HepG2 (cell line): ENCODE results near the gene LRRC25. TPM values are rescaled to one million over a fixed set of nuclear protein-coding genes. Genes with fewer than 3 reads are reported as not detected.

Experiments
- ARHGAP35 ChIP-seq: sonication (generic); formaldehyde crosslinking; IDR thresholded peaks from 2 replicates; pipeline ENCODE4 v1.9.0; 2022; ENCODE audit warnings: mild to moderate bottlenecking, inconsistent platforms, moderate library complexity, missing genetic modification reagents, borderline replicate concordance
- CBX5 ChIP-seq: sonication (generic); formaldehyde crosslinking; IDR thresholded peaks from 2 replicates; pipeline ENCODE4 v1.4.0; 2020; ENCODE audit warnings: missing genetic modification reagents, borderline replicate concordance
- ETV6 ChIP-seq: sonication (generic); formaldehyde crosslinking; conservative IDR thresholded peaks from 2 replicates; pipeline ENCODE4 v1.4.0; 2020; ENCODE audit warnings: missing genetic modification reagents
- FOSL2 ChIP-seq: sonication (generic); formaldehyde crosslinking; IDR thresholded peaks from 2 replicates; pipeline ENCODE4 v1.4.0; 2020; ENCODE audit warnings: missing genetic modification reagents
- FOXO1 ChIP-seq: sonication (generic); formaldehyde crosslinking; IDR thresholded peaks from 2 replicates; pipeline ENCODE4 v1.4.0; 2020; ENCODE audit warnings: missing genetic modification reagents
- GATAD2A ChIP-seq: IDR thresholded peaks from 2 replicates; pipeline ENCODE4 v1.6.1; 2016
- GTF3A ChIP-seq: sonication (generic); formaldehyde crosslinking; conservative IDR thresholded peaks from 2 replicates; pipeline ENCODE4 v1.4.0; 2020; ENCODE audit warnings: mild to moderate bottlenecking, missing genetic modification reagents
- HINFP ChIP-seq: sonication (generic); formaldehyde crosslinking; IDR thresholded peaks from 2 replicates; pipeline ENCODE4 v1.4.0; 2020; ENCODE audit warnings: low read depth, mild to moderate bottlenecking, missing genetic modification reagents
- HNRNPL ChIP-seq: fragments of 200-400 bp; formaldehyde crosslinking; IDR thresholded peaks from 2 replicates; pipeline ENCODE4 v1.6.1; 2017; ENCODE audit warnings: mild to moderate bottlenecking, low read depth, low read length
- KAT2B ChIP-seq: fragments of 150-350 bp; IDR thresholded peaks from 2 replicates; pipeline ENCODE4 v1.6.1; 2014; ENCODE audit warnings: low read depth, low read length, borderline replicate concordance
- KLF9 ChIP-seq: IDR thresholded peaks from 2 replicates; pipeline ENCODE4 v1.6.1; 2016; ENCODE audit warnings: low read depth
- MEF2D ChIP-seq: sonication (generic); formaldehyde crosslinking; IDR thresholded peaks from 2 replicates; pipeline ENCODE4 v1.5.1; 2020; ENCODE audit warnings: mild to moderate bottlenecking, missing genetic modification reagents
- MIER2 ChIP-seq: IDR thresholded peaks from 2 replicates; pipeline ENCODE4 v1.6.1; 2016; ENCODE audit warnings: missing biosample characterization, missing genetic modification reagents
- PTBP1 ChIP-seq: fragments of 200-400 bp; formaldehyde crosslinking; IDR thresholded peaks from 2 replicates; pipeline ENCODE4 v1.6.1; 2018; ENCODE audit warnings: low read length, low read depth; ENCODE audit not compliant: poor library complexity, severe bottlenecking
- REPIN1 ChIP-seq: sonication (generic); formaldehyde crosslinking; IDR thresholded peaks from 2 replicates; pipeline ENCODE4 v1.8.0; 2022; ENCODE audit warnings: missing genetic modification reagents, low read depth, mild to moderate bottlenecking, borderline replicate concordance
- SALL1 ChIP-seq: sonication (generic); formaldehyde crosslinking; IDR thresholded peaks from 2 replicates; pipeline ENCODE4 v1.8.0; 2022; ENCODE audit warnings: mild to moderate bottlenecking, missing genetic modification reagents
- SIX1 ChIP-seq: sonication (generic); formaldehyde crosslinking; IDR thresholded peaks from 2 replicates; pipeline ENCODE4 v1.4.0; 2020; ENCODE audit warnings: missing genetic modification reagents, borderline replicate concordance
- SP4 ChIP-seq: sonication (generic); formaldehyde crosslinking; IDR thresholded peaks from 2 replicates; pipeline ENCODE4 v1.8.1; 2023; ENCODE audit warnings: mild to moderate bottlenecking, missing genetic modification reagents
- ZBTB26 ChIP-seq: IDR thresholded peaks from 2 replicates; pipeline ENCODE4 v1.6.1; 2016; ENCODE audit warnings: missing compliant biosample characterization, missing genetic modification reagents, borderline replicate concordance
- ZBTB7A ChIP-seq: sonication (generic); formaldehyde crosslinking; IDR thresholded peaks from 2 replicates; pipeline ENCODE4 v1.8.0; 2022; ENCODE audit warnings: mild to moderate bottlenecking, missing genetic modification reagents
- ZNF256 ChIP-seq: sonication (generic); formaldehyde crosslinking; conservative IDR thresholded peaks from 2 replicates; pipeline ENCODE4 v1.4.0; 2020; ENCODE audit warnings: missing genetic modification reagents
- ZNF34 ChIP-seq: sonication (generic); formaldehyde crosslinking; IDR thresholded peaks from 2 replicates; pipeline ENCODE4 v1.4.0; 2020; ENCODE audit warnings: mild to moderate bottlenecking, missing genetic modification reagents, borderline replicate concordance
- ZNF543 ChIP-seq: sonication (generic); formaldehyde crosslinking; IDR thresholded peaks from 2 replicates; pipeline ENCODE4 v1.4.0; 2020; ENCODE audit warnings: mild to moderate bottlenecking, missing genetic modification reagents
- ZNF574 ChIP-seq: sonication (generic); formaldehyde crosslinking; IDR thresholded peaks from 2 replicates; pipeline ENCODE4 v1.4.0; 2020; ENCODE audit warnings: missing genetic modification reagents
- ZNF614 ChIP-seq: IDR thresholded peaks from 2 replicates; pipeline ENCODE4 v1.6.1; 2018; ENCODE audit warnings: missing biosample characterization, missing genetic modification reagents, inconsistent platforms, borderline replicate concordance
- ZSCAN25 ChIP-seq: sonication (generic); formaldehyde crosslinking; IDR thresholded peaks from 2 replicates; pipeline ENCODE4 v1.8.0; 2022; ENCODE audit warnings: mild to moderate bottlenecking, missing genetic modification reagents
- ZSCAN31 ChIP-seq: sonication (generic); formaldehyde crosslinking; IDR thresholded peaks from 2 replicates; pipeline ENCODE4 v1.5.0; 2020; ENCODE audit warnings: low read depth, mild to moderate bottlenecking, missing genetic modification reagents
- polyA plus RNA-seq, 8 experiments: library from polyadenylated mRNA; depleted of rRNA in 3 of 8; stranded (reverse) in 7 of 8; unstranded in 1 of 8; fragments of >200 nt; fragmentation: Illumina TruSeq in 4 of 8; extraction: Trizol in 4 of 8; gene quantifications; 2 replicates each; pipeline versions ENCODE4 v1.2.1 to v1.2.3, GENCODE V29; 2011 to 2016; ENCODE audit warnings: low read depth in 4 of 8, missing spikeins in 1 of 8, mixed read lengths in 1 of 8; ENCODE audit not compliant: insufficient read depth in 1 of 8
- total RNA-seq, 5 experiments: library from RNA; depleted of rRNA; stranded (reverse); fragments of >200 nt; fragmentation: Illumina TruSeq; extraction: Trizol; gene quantifications; 2 replicates each; pipeline ENCODE4 v1.2.3, GENCODE V29; 2016; ENCODE audit warnings: low read depth in 1 of 5

Gene LRRC25
- total and polyA plus RNA-seq, 2 of the 13 experiments (the other 11 are each of a cell fraction or from before 2014, with no cell fraction given) = 0.13 to 0.53 TPM

GRCh38 chr19:18396471-18397241, 766 bp downstream of the LRRC25 start (continued):
- TF ChIP-seq KLF9 (CRISPR knock-in tag) (no peak), CBX5 (CRISPR knock-in tag) (peak; percentile 49; the same call in 1 of the 2 replicates), KAT2B (no peak), MIER2 (CRISPR knock-in tag) (no peak), GTF3A (CRISPR knock-in tag) (no peak), ZNF543 (CRISPR knock-in tag) (peak; percentile 61; the same call in 1 of the 2 replicates), HINFP (CRISPR knock-in tag) (no peak), SP4 (no peak), ZSCAN25 (CRISPR knock-in tag) (0 out of 2 replicates have a peak, but pooled peaks have one; percentile 28), ZNF34 (CRISPR knock-in tag) (no peak), ETV6 (CRISPR knock-in tag) (no peak), SALL1 (CRISPR knock-in tag) (peak; percentile 72), ZBTB26 (no peak), GATAD2A (CRISPR knock-in tag) (peak; percentile 31; the same call in 1 of the 2 replicates), FOXO1 (CRISPR knock-in tag) (no peak; the same call in 1 of the 2 replicates), ZNF256 (CRISPR knock-in tag) (no peak), ZNF614 (CRISPR knock-in tag) (no peak), ZNF574 (CRISPR knock-in tag) (peak; percentile 59; the same call in 1 of the 2 replicates), HNRNPL (peak; percentile 91), PTBP1 (no peak), MEF2D (no peak), ZSCAN31 (CRISPR knock-in tag) (no peak), SIX1 (no peak), ZBTB7A (CRISPR knock-in tag) (0 out of 2 replicates have a peak, but pooled peaks have one; percentile 24), REPIN1 (CRISPR knock-in tag) (no peak), FOSL2 (CRISPR knock-in tag) (no peak), ARHGAP35 (CRISPR knock-in tag) (0 out of 2 replicates have a peak, but pooled peaks have one; percentile 38)
